Ovary (tissue), 3 donors: ENCODE results near the gene HORMAD2.

ENCODE experiments used
- EP300 ChIP-seq: sonication (generic); formaldehyde crosslinking; IDR thresholded peaks from one replicate; pipeline ENCODE4 v1.6.1; 2017; ENCODE audit warnings: antibody characterized with exemption
- POLR2A ChIP-seq: fragments of 450-650 bp; IDR thresholded peaks from one replicate; pipeline ENCODE4 v1.6.1; 2017; ENCODE audit warnings: antibody characterized with exemption, mild to moderate bottlenecking, moderate library complexity
- TF ChIP-seq, protein P1 (sequence below), 3 donors: fragments of 450-650 bp in 2 of 3; fragments of 200-600 bp in 1 of 3; IDR thresholded peaks; one replicate each; pipeline versions ENCODE4 v1.5.1 to v1.8.0; 2016 to 2022; ENCODE audit warnings: antibody characterized with exemption in 3 of 3, mild to moderate bottlenecking in 1 of 3
- donor health status: DM: no; HTN: no; CAD: no.

DNA sequence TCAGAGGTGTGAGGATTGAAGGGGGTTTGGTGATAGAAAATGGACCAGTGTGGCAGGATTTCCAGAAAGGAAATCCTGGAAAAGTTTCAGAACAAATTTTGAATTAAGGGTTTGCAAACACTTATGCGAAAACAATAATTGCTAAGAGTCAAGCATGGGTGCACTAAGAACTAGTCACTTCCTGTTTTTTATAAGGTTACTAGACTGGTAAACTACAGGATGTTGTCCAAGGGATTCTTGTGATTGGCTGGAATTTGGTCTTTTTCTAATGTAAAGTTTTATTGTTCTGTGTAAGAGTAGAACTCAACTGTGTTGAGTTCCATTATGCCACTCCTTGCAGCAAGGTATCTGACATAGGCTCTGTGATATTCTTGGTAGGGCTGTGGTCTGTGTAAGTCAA is 112.2 kb downstream of the HORMAD2 start:
- TF ChIP-seq, protein P1, sequence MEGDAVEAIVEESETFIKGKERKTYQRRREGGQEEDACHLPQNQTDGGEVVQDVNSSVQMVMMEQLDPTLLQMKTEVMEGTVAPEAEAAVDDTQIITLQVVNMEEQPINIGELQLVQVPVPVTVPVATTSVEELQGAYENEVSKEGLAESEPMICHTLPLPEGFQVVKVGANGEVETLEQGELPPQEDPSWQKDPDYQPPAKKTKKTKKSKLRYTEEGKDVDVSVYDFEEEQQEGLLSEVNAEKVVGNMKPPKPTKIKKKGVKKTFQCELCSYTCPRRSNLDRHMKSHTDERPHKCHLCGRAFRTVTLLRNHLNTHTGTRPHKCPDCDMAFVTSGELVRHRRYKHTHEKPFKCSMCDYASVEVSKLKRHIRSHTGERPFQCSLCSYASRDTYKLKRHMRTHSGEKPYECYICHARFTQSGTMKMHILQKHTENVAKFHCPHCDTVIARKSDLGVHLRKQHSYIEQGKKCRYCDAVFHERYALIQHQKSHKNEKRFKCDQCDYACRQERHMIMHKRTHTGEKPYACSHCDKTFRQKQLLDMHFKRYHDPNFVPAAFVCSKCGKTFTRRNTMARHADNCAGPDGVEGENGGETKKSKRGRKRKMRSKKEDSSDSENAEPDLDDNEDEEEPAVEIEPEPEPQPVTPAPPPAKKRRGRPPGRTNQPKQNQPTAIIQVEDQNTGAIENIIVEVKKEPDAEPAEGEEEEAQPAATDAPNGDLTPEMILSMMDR (IDR thresholded peaks at IDR 0.05), result no peak
- no peak for TF ChIP-seq POLR2A
- no peak for TF ChIP-seq EP300
